Activated naive CD4-positive, alpha-beta T cell treated with anti-CD3 and anti-CD28 coated beads, Interleukin-2, amount 10 ng/mL, durations not matched to agents 7 days and 5 days (primary cell): ENCODE data around the gene APOL6.

ENCODE experiments used
- CTCF ChIA-PET: fragments of 350-600 bp; sonication (Branson Sonifier 250); formaldehyde crosslinking; loops from one replicate; lab custom pipeline; 2021; ENCODE audit warnings: antibody characterized with exemption; lab: Charles Lee
- DNase-seq: peaks from one replicate; pipeline ENCODE4 v3.0.0-alpha.2; 2020
- H3K27ac Mint-ChIP-seq: one replicate; pipeline ENCODE4 v1.8.0; 2021; ENCODE audit warnings: mild to moderate bottlenecking, moderate library complexity, mixed read lengths
- H3K27me3 Mint-ChIP-seq: one replicate; pipeline ENCODE4 v1.8.0; 2021; ENCODE audit warnings: mild to moderate bottlenecking, mixed read lengths
- H3K36me3 Mint-ChIP-seq: one replicate; pipeline ENCODE4 v1.8.0; 2021; ENCODE audit warnings: mixed read lengths
- H3K4me1 Mint-ChIP-seq: one replicate; pipeline ENCODE4 v1.8.0; 2021; ENCODE audit warnings: mixed read lengths
- H3K4me3 Mint-ChIP-seq: one replicate; pipeline ENCODE4 v1.8.0; 2021; ENCODE audit warnings: mild to moderate bottlenecking, moderate library complexity, mixed read lengths
- H3K9me3 Mint-ChIP-seq: one replicate; pipeline ENCODE4 v1.8.0; 2021; ENCODE audit warnings: mixed read lengths

APOL6 gene

DNA sequence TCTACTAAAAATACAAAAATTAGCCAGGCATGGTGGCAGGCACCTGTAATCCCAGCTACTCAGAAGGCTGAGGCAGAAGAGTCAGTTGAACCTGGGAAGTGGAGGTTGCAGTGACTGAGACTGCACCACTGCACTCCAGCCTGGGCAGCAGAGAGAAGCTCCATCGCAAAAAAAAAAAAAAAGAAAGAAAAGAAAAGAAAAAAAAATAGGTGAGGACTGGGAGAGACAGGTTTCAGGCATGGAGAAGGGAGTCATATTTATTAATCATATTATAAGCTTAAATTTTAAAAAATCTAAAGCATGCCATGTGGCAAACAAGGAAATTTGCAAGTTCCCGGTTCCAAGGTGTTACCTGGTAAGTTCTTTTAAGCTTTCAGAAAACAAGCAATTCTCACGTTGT is 69.3 kb downstream of the APOL6 start, which contains the start of gene APOL5:
APOL5 (plus strand) TSS at position 301 of the 400 bp plus-strand sequence; CDS start at position 301, 0 bp downstream.
- H3K27ac Mint-ChIP-seq, result no peak within 1 kb of the TSS
- H3K9me3 Mint-ChIP-seq, result peaks cover 6% of the 10 kb centered on the region
- no peaks in the 10 kb centered on the region for H3K36me3 Mint-ChIP-seq
- H3K4me3 Mint-ChIP-seq, result no peak within 1 kb of the TSS
- CTCF ChIA-PET, result no interaction called here
- H3K27me3 Mint-ChIP-seq, result peaks cover 6% of the 10 kb centered on the region
- DNase-seq, result no peak
- no peaks in the 10 kb centered on the region for H3K4me1 Mint-ChIP-seq
